Left forelimb (tissue), 1 donor: ENCODE measurements around the gene SCAMP5.
A peak's percentile ranks its signal among the peaks of the same experiment; 100 is the strongest.

Experiments
- DNase-seq: peaks from one replicate; pipeline ENCODE4 v3.0.0-alpha.2; 2018; ENCODE audit warnings: low spot score

SCAMP5 gene

DNA sequence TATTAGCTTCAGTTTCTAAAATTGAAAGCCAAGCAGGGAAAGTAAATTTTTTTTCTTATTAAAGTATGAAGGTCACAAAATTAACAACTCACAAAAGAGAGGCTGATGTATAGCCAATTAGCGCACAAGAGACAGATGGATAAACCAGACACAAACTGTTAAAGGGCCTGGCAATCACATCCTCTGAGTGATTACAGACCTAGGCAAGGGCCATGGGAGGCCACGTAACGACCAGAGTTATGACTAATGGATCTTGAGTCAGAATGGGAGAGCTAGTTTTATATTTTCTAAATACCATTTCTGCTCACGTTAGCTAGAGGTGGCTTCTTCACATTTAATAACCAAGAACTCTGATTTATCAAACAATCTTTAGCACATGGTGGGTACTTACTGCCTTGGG is 17.8 kb upstream of the SCAMP5 start:
- no peak for DNase-seq

DNA sequence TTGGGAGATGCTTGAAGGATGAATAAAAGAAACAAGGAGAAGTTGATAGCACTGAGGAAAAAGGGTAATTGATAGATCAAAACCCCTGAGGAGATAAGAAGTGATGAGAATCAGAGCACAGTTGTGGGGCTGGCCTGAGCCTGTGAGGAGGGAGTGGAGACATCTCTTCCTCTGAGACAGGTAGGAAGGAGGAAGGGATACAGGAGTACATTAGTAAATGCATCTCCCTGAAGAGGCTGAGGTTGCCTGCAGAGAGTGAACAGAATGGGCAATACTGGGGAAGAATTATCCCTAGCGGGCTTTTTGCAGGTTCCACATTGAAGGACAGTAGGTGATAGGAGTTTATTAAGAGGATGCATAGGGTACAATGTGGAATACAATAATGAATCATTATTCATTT is 17.3 kb upstream of the SCAMP5 start:
- DNase-seq, result no peak

DNA sequence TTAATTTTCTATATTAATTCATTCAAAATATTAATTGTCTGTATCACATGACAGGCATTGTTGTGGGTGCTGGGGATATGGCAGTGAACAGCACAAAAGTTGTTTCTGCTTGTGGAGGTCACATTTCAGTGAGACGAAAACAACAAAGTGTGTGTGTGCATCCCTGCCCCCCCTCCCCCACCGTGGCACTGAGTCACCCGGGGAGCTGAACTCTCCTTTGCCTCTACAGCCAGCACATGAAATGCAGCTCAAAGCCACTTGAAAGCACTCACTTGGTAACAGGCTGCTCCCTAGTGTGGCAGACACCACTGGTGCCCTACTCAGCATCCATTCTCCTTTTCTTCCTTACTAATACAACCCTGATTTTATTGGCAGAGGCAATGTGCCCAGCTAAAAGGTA is 16.9 kb upstream of the SCAMP5 start:
- DNase-seq, result no peak

DNA sequence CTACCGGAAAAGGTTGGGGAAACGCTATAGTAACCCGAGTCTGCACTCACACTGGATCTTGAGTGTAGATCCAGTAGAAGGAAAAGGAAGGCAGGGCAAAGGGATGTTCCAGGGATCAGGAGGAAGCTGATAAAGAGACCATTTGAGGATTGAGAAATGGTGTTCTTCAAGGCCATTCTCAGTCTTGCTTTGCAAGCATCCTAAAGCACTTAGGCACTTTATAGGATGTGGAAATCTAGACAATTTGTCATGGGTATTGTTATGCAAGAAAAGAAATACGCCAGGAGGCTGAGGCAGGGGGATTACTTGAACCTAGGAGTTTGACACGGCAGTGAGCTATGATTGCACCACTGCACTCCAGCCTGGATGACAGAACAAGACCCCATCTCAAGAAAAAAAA is 13.2 kb upstream of the SCAMP5 start:
- no peak for DNase-seq

DNA sequence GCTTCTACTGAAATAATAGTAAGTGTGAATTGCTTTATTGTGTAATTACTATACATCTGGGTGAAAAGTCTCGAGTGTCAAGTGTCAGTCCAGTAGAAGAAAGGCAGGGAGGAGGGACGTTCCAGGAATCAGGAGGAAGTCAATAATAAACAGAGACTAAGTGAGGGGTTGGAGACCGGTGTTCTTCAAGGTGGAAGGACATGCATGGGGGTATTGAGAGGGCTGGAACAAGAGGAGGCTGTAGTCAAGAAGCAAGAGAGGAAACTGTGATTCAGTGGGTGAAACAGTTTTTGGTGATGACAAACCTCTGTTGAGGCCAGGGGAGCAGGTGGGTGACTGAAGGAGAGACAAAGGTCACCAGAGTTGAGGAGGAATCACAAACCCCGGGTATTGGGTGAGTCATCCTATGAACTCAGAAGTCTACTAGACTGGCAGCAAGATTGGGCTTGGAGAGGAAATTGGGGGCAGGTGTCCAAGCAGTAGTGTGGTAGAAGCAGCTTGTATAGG is 11.6 kb upstream of the SCAMP5 start:
- DNase-seq, result no peak

DNA sequence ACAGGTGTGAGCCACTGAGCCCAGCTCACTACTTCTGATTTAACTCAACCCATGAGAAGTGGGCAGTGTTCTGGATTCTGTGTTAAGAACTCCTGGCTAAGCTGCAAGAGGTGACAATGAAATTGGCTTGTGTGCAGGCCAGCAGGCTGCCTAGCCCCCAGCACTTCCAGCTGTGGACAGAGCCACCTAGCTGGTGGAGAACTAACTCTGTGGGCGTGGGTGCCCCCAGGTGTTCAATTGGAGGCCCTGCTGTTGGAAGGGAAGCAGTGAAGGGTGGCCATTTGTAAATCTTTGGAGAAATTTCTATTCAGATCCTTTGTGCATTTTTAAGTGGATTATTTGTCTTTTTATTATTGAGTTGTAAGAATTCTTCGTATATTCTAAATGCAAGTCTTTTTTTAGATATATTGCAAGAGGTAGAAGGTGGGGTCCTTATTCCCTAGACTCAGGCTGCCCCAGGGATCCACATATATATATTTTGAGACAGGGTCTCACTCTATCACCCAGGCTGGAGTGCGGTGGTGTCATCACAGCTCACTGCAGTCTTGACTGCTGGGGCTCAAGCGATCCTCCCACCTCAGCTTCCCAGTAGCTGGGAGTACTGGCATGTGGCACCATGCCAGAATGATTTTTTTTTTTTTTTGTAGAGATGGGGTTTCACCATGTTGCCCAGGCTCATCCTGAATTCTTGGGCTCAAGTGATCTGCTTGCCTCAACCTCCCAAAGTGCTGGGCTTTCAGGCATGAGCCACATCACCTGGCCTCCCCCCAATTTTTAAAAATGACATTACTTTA is 7.2 kb upstream of the SCAMP5 start:
- no peak for DNase-seq

DNA sequence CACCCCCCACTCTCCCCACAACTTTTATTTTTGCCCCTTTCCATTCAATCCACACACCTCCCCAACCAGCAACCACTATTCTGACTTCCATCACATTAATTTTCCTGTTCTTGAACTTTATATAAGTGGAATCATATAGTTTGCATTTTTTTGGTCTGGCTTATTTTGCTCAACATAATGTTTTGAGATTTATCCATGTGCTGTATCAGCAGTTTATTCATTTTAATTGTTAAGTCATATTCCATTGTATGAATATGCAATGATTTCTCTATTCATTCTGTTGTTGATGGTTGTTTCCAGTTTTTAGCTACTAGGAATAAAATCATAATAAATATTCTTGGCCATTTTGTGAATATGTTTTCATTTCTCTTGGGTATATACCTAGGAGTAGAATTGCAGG is 5.8 kb upstream of the SCAMP5 start:
- DNase-seq, result no peak

DNA sequence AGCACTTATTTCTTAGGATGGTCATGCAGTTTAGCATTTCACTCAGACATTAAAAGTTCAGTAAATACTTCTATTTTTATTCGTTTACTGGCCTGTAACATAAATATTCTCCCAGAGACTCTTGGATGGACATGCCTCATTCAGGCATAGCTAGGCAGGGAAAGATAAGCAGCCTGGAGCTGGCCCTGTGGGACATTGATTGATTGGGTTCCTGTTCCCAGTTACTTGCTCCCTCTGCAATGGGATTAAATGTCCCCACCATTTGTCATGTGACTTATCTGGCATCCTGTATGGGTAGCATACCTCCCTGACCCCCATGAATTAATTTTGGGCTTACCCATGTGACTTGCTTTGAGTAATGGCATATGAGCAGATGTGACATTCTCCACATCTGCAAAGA is 2.7 kb upstream of the SCAMP5 start:
- no peak for DNase-seq

DNA sequence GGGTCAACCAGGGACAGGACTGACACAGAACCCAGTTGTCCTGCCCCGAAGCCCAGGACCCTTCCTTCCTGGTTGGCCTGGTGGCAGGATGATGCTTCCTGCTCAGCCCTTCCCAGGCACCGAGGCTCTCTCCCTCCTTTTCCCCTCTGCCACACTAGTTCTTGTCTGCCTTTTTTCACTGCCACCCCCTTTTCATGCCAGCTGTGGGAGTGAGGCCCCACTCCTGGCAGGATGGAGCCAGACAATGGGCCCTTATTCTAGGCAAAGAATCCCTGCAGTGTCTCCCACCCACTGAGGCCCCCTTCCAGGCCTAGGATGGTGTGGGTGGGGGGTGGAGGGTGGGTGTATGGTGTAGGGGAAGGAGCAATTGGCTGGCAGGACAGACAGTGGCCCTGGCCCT is 1.1 kb upstream of the SCAMP5 start:
- DNase-seq, result no peak

DNA sequence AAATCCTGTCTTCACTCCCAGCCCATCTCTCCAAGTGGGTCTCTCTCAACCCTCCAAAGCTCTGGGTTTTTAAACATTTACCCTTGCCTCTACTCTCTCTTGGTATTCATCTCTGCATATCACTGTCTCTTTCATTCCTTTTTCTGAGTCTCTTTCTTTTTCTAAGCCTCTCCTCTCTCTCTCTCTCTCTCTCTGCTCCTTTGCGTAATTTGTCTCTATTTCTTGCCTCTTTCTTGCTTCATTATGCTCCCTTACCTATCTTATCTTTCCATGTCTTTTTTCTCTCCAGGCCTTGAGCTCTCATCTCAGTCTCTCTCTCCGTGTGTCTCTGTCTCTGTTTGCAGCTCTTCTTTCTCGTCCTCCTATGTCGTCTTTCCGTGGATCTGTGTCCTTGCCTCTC is 678 bp upstream of the SCAMP5 start:
- DNase-seq, result no peak

DNA sequence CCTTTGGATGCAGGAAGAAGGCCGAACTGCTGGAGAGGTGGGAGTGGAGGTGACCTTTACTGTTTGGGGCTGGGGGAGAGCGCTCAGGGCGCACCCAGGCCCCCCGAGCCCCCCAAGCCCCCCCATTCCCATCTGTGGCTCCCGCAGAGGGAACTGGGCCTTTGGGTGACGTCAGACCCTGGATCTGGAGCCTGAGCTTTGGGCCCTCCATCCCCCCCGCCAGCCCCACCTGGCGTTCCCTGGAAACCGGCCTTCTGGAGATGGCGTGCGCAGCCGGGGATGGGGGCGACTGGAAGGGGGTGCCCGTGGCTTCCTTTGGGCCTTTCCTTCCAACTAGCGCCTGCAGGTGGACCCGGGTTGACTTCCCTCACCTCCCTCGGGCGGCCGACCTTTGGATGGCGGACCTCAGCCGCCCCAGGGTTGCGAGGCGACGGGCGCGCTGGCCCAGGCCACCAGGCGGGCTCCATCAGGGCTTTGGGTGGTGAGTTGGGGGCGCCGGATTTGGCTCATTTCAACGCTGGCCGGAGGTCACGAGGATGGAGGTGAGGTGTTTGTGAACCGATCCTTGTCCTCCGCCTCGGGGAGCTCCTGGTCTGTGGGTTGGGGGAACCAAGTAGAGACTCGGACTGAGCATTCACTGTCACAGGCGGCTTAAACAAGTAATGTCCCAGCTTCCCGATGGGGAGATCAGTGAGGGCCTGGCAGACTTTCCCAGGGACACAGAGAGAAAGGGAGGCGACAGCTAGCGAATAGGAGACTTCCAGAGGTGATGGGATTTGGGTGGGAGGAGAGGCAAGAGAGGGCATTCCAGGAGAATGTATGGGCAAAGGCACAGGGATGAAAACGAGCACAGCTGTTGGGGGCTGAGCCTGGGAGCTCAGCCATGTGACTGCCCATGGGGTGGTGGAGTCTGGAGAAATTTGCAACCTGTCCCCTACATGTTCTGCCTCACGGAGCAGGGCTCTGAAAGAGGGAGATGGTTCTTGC is 709 bp downstream of the SCAMP5 start:
- DNase-seq, result peak; percentile 70

DNA sequence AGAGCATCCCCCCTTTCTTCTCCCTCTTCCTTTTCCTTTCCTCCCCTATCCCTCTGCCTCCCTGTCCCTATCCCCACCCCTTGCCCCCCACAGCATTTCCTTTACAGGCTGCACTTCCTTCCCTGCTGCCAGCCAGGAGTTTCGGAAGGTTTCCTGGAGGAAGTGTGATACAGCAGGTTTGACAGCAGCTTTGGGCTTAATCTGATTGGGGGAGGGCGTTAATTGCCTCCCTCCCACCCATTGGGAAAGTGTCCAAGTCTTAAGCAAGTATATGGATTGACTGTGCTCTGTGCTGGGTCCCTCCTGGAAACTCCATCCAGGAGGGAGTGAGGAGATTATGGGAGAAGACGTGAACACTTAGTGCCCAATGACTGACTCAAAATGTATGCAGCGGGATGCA is 1.8 kb downstream of the SCAMP5 start:
- no peak for DNase-seq

DNA sequence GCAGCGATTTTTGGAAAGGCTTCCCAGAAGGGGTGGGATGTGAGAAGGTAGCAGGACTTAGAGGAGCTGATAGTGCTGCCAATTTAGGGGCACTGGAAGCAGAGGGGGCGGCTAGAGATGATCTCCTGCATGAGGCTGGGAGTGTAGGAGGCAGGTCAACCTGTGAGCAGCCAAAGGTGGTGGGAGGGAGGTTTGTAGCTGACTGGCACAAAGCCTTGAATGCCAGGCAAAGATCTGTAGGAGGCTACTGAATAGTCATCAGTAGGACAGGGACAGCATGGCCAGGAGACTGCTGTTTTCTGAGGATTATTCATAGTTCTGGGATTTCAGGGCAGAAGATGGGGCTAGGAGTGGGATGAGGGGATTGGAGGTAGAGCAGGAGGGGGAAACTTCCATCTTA is 2.2 kb downstream of the SCAMP5 start:
- no peak for DNase-seq

DNA sequence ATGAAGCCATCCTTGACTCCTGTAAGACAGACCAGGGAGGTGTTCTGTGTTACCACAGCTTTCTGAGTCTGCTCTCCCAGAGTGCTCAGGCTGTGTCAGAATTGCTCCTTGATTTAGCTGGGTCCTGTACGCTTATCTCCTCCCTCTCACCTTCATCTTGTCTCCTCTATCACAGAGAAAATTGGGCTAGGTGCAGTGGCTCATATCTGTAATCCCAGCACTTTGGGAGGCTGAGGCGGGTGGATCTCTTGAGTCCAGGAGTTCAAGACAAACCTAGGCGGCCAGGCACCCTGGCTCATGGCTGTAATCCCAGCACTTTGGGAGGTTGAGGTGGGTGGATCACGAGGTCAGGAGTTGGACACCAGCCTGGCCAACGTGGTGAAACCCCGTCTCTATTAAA is 5.9 kb downstream of the SCAMP5 start:
- DNase-seq, result no peak

DNA sequence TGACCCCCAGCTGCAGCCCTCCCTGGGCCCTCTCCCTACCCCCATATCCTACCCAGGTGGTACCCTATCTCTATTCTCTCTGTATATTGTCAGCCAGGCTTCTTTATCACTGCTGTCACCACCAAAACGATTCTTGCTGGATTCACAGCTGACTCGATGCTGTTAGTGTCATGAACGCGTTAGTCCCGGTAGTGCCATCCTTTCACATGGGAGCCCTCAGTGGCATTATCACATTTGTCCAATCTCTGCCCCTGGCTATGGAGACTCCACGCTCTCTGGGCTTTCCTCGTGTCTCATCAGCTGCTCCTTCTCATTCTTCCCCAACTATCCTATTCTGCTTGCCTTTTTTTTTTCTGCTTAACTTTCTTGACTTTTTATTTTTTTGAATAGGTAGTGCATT is 7.0 kb downstream of the SCAMP5 start:
- no peak for DNase-seq

DNA sequence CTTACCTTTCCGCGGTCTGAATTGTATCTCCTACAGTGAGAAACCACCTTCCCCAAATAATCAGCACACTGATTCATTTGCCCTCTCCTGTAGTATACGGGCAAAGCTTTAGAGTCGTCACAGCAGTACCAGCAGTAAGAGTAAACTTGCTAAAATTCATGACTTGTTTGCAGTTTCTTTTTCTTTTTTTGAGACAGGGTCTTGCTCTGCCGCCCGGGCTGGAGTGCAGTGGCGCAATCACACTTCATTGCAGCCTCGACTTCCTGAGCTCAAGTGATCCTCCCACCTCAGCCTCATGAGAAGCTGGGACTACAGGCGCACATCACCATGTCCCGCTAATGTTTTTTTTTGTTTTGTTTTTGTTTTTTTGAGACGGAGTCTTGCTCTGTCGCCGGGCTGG is 11.9 kb downstream of the SCAMP5 start:
- DNase-seq, result no peak

DNA sequence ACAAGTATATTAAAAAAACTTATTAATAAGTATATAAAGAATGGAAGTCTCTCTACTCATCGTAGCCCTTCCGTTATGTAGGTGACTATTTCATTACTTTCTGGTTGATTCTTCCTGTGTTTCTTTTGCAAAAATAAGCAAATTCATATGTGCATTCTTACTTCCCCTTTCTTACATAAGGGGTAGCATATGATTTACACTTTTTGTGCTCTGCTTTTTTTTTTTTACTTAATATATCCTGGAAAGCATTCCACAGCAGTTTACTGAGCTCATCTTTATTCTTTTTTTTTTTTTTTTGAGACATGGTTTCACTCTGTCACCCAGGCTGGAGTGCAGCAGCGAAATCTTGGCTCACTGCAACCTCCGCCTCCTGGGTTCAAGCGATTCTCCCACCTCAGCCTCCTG is 12.9 kb downstream of the SCAMP5 start:
- no peak for DNase-seq

DNA sequence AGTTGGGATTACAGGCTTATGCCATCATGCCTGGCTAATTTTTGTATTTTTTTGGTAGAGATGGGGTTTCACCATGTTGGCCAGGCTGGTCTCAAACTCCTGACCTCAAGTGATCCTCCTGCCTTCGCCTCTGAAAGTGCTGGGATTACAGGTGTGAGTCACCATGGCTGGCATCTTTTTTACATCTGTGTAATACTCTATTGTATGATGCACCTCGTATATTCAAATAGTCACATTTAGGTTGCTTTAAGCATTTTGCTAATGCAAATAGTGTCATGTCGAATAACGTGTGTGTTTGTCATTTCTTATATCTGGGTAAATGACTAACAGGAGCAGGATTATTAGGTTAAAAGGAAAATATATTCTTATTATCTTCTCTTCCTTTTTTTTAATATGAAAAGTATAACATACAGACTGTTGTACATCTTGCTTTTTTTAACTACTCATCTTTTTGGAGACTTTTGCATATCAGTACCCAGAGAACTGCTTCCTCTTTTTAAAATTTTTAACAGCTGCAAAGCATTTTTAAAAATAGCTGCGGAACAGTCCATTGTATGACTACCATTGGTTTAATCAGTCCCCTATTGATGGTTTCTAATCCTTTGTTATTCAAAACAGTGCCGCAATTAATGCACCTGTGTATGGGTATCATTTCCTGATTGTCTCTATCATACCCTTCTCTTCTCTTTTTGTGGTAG is 13.4 kb downstream of the SCAMP5 start:
- DNase-seq, result no peak

DNA sequence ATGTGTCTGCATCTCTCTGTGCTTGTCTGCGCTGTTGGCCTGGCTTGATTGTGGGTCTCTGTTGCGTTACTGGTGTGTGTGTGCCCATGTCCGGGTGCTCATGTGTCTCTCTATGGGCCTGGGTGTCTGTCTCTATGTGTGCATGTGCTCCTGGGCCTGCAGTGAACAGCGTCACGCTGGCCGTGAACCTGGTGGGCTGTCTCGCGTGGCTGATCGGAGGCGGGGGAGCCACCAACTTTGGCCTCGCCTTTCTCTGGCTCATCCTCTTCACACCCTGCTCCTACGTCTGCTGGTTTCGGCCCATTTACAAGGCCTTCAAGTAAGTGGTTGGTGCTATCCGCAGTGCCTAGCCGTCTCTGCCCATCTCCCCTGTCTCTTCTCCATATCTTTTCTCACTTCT is 21.1 kb downstream of the SCAMP5 start:
- DNase-seq, result no peak

DNA sequence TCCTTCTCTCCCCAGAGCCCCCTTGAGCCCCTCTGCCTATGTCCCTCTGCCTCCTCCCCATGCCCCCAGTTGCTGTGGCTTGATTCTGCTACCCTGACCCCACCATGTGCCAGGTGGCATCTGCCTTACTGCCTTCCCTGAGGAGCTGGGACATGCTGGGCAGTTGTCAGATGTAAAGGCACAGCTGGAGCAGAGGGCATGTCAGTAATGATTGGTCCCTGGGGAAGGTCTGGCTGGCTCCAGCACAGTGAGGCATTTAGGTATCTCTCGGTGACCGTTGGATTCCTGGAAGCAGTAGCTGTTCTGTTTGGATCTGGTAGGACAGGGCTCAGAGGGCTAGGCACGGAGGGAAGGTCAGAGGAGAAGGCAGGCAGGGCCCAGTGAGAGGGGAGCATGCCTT is 24.6 kb downstream of the SCAMP5 start:
- no peak for DNase-seq

DNA sequence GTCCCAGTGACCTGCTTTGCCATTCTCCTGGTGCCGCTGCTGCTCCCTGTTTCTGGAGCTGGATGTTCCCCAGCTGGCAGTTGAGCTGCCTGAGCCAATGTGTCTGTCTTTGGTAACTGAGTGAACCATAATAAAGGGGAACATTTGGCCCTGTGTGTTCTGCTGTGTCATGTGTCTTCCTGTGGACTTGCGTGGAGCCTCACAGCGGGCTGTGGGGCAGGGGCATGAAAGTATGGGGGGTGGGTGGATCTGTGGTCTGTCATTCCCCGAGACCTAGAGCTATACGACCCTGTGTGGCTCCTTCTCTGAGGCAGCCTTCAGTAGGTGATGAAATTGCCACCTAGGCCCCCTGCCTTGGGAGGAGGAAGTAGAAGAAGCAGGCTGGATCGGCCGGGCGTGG is 26.0 kb downstream of the SCAMP5 start:
- no peak for DNase-seq

DNA sequence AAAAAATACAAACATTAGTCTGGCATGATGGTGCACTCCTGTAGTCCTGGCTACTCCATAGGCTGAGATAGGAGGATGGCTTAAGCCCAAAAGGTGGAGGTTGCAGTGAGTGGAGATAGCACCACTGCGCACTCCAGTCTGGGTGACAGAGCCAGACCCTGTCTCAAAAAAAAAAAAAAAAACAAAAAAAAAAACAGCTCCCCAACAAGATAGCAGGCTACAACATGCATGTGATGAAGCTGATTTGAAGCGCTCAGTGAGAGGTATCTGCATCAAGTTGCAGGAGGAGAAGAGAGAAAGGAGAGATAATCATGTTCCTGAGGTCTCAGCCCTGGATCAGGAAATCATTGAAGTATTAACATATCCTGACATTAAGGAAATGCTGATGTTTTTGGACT is 27.4 kb downstream of the SCAMP5 start:
- no peak for DNase-seq
